HepG2 (cell line): ENCODE data around the gene GCM1. TPM values are rescaled to one million over a fixed set of nuclear protein-coding genes. Genes with fewer than 3 reads are reported as not detected.
A peak's percentile ranks its signal among the peaks of the same experiment; 100 is the strongest.

Experiments used
- ATAC-seq: fragments of 200-7000 bp; cut with Tn5 transposase; 3 replicates; pipeline ENCODE4 v1.9.1; 2020; ENCODE audit warnings: mild to moderate bottlenecking, moderate library complexity
- BruUV-seq: library from RNA; stranded (reverse); fragments of 400-500 nt; replicated peaks from 2 replicates; lab custom pipeline; 2021; lab: Mats Ljungman, UMichigan
- CTCF ChIA-PET: fragments of 300-600 bp; formaldehyde crosslinking; extraction: SDS; loops from one replicate; lab custom pipeline; 2021; ENCODE audit warnings: low total read pairs, inconsistent platforms, low intra/inter-chr PET ratio; lab: Yijun Ruan, JAX
- POLR2A ChIA-PET: fragments of 350-600 bp; sonication (Branson Sonifier 250); formaldehyde crosslinking; loops from one replicate; lab custom pipeline; 2020; ENCODE audit warnings: antibody characterized with exemption, inconsistent platforms; lab: Yijun Ruan, JAX
- DNase-seq: peaks from one replicate; pipeline ENCODE4 v3.0.0-alpha.2; 2015; ENCODE audit warnings: low spot score
- FAIRE-seq: peaks from 3 replicates; lab custom pipeline; 2011; peaks lifted over from hg19 to GRCh38; lab: Jason Lieb, UNC
- H2AFZ ChIP-seq: one replicate; pipeline ENCODE4 v1.6.1; 2011; ENCODE audit warnings: low read length, inconsistent platforms
- H3K27ac ChIP-seq: fragments of 300-600 bp; 3 replicates; pipeline ENCODE4 v1.8.0; 2011; ENCODE audit warnings: mixed run types, mild to moderate bottlenecking, mixed read lengths, low read length, inconsistent platforms; ENCODE audit not compliant: insufficient read depth; ENCODE audit errors: extremely low read length
- H3K27me3 ChIP-seq, 2 experiments: fragments of 200-600 bp in 1 of 2; 2 replicates in 1 of 2; 3 replicates in 1 of 2; pipeline versions ENCODE4 v1.6.0 to v1.8.0; 2011; ENCODE audit warnings: low read length in 2 of 2, mild to moderate bottlenecking in 2 of 2, moderate library complexity in 2 of 2, inconsistent platforms in 1 of 2; ENCODE audit not compliant: insufficient read depth in 2 of 2, control insufficient read depth in 1 of 2
- H3K36me3 ChIP-seq, 2 experiments: fragments of 200-600 bp in 1 of 2; replicated peaks in 1 of 2; 2 replicates in 1 of 2; 3 replicates in 1 of 2; pipeline versions ENCODE4 v1.5.1 to v1.8.0; 2011; ENCODE audit warnings: low read length in 2 of 2, inconsistent platforms in 1 of 2; ENCODE audit not compliant: insufficient read depth in 2 of 2, control insufficient read depth in 1 of 2
- H3K4me1 ChIP-seq: 2 replicates; pipeline ENCODE4 v1.5.1; 2012; ENCODE audit warnings: low read length, inconsistent platforms; ENCODE audit not compliant: insufficient read depth
- H3K4me2 ChIP-seq: 2 replicates; pipeline ENCODE4 v1.6.0; 2011; ENCODE audit warnings: low read depth, low read length, inconsistent platforms
- H3K4me3 ChIP-seq, 3 experiments: fragments of 200-600 bp in 1 of 3; sonication (generic), shearing (Covaris generic) in 1 of 3; replicated peaks in 1 of 3; 2 replicates each; pipeline ENCODE4 v1.5.1; 2011 to 2016; ENCODE audit warnings: low read length in 3 of 3, inconsistent platforms in 2 of 3, low read depth in 2 of 3, mild to moderate bottlenecking in 2 of 3, control low read depth in 1 of 3, mixed read lengths in 1 of 3; ENCODE audit not compliant: insufficient read depth in 1 of 3
- H3K79me2 ChIP-seq: one replicate; pipeline ENCODE4 v1.6.1; 2011; ENCODE audit warnings: low read length, inconsistent platforms; ENCODE audit not compliant: insufficient read depth
- H3K9ac ChIP-seq: 2 replicates; pipeline ENCODE4 v1.6.0; 2011; ENCODE audit warnings: mild to moderate bottlenecking, low read depth, low read length, inconsistent platforms; ENCODE audit not compliant: insufficient read depth
- H3K9me3 ChIP-seq: 2 replicates; pipeline ENCODE4 v1.5.1; 2012; ENCODE audit warnings: mild to moderate bottlenecking, low read length
- H4K20me1 ChIP-seq: 2 replicates; pipeline ENCODE4 v1.6.0; 2011; ENCODE audit warnings: inconsistent platforms, mild to moderate bottlenecking, low read length, moderate library complexity; ENCODE audit not compliant: insufficient read depth
- HNRNPK ChIP-seq: fragments of 200-400 bp; formaldehyde crosslinking; IDR thresholded peaks from 2 replicates; pipeline ENCODE4 v1.6.1; 2018; ENCODE audit warnings: low read length, low read depth, moderate library complexity, mild to moderate bottlenecking; ENCODE audit not compliant: poor library complexity, severe bottlenecking
- HNRNPUL1 ChIP-seq: fragments of 200-400 bp; formaldehyde crosslinking; IDR thresholded peaks from 2 replicates; pipeline ENCODE4 v1.6.1; 2017; ENCODE audit warnings: low read depth, mild to moderate bottlenecking, low read length, moderate library complexity
- WGBS: methylation state at CpG from one replicate; pipeline ENCODE4 v1.1.6; 2017; ENCODE audit warnings: low lambda C conversion rate; 5-methylcytosine and 5-hydroxymethylcytosine counted together
- in situ Hi-C: cut with HindIII; loops from 2 replicates; pipeline ENCODE4 v1.10.0; 2017; ENCODE audit warnings: low pct_unique_long_range_greater_than_20kb; ENCODE audit not compliant: extremely low pct_ligation_motif_present
- intact Hi-C: fragments of 100-400 bp; cut with micrococcal nuclease; formaldehyde crosslinking; loops from one replicate; pipeline ENCODE4 v1.10.0; 2022; ENCODE audit not compliant: unreplicated experiment
- polyA plus RNA-seq, 8 experiments: library from polyadenylated mRNA; depleted of rRNA in 3 of 8; stranded (reverse) in 7 of 8; unstranded in 1 of 8; fragments of >200 nt; fragmentation: Illumina TruSeq in 4 of 8; extraction: Trizol in 4 of 8; gene quantifications; 2 replicates each; pipeline versions ENCODE4 v1.2.1 to v1.2.3, GENCODE V29; 2011 to 2016; ENCODE audit warnings: low read depth in 4 of 8, missing spikeins in 1 of 8, mixed read lengths in 1 of 8; ENCODE audit not compliant: insufficient read depth in 1 of 8
- total RNA-seq, 5 experiments: library from RNA; depleted of rRNA; stranded (reverse); fragments of >200 nt; fragmentation: Illumina TruSeq; extraction: Trizol; gene quantifications; 2 replicates each; pipeline ENCODE4 v1.2.3, GENCODE V29; 2016; ENCODE audit warnings: low read depth in 1 of 5
- TF ChIP-seq, protein P1 (sequence below): sonication (generic); formaldehyde crosslinking; IDR thresholded peaks from 2 replicates; pipeline ENCODE4 v1.9.0; 2021; ENCODE audit warnings: mild to moderate bottlenecking, missing genetic modification reagents

The GCM1 gene
- total and polyA plus RNA-seq, 2 of the 13 experiments (the other 11 are each of a cell fraction or from before 2014, with no cell fraction given): 0.04 to 0.13 TPM

DNA sequence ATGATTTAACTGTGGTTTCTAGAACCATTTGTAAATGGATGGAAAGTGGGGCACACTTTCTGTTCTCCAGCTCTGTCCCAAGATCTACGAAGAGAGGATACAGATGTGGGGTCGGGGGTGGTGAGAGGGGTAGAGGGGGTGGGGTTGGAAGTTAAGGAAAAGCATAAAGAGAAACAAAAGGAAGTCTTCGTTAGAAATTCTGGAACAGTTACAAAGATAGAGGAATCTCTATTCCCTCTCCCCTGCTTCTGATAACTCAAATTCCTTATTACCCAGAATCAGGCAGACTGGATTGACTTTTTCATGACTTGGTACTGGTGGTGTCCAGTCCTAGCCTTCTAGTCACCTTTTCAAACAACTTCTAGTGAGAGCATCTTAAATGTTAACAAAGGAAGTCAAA is 4.9 kb downstream of the GCM1 start:
- Histone ChIP-seq H3K4me3 (no peak overlapping the region), H3K27me3 (no peaks in the 10 kb centered on the region), H4K20me1 (no peaks in the 10 kb centered on the region), H3K27ac (no peak overlapping the region), H3K4me1 (peaks cover 28% of the 10 kb centered on the region), H3K4me2 (no peak overlapping the region), H3K79me2 (no peaks in the 10 kb centered on the region), H3K9me3 (no peaks in the 10 kb centered on the region), H3K9ac (no peak overlapping the region), H3K36me3 (no peaks in the 10 kb centered on the region), H2AFZ (no peak overlapping the region)
- no TSS peak for BruUV-seq
- no peak for FAIRE-seq
- TF ChIP-seq HNRNPUL1 (no peak), HNRNPK (peak; percentile 92)
- TF ChIP-seq, protein P1, sequence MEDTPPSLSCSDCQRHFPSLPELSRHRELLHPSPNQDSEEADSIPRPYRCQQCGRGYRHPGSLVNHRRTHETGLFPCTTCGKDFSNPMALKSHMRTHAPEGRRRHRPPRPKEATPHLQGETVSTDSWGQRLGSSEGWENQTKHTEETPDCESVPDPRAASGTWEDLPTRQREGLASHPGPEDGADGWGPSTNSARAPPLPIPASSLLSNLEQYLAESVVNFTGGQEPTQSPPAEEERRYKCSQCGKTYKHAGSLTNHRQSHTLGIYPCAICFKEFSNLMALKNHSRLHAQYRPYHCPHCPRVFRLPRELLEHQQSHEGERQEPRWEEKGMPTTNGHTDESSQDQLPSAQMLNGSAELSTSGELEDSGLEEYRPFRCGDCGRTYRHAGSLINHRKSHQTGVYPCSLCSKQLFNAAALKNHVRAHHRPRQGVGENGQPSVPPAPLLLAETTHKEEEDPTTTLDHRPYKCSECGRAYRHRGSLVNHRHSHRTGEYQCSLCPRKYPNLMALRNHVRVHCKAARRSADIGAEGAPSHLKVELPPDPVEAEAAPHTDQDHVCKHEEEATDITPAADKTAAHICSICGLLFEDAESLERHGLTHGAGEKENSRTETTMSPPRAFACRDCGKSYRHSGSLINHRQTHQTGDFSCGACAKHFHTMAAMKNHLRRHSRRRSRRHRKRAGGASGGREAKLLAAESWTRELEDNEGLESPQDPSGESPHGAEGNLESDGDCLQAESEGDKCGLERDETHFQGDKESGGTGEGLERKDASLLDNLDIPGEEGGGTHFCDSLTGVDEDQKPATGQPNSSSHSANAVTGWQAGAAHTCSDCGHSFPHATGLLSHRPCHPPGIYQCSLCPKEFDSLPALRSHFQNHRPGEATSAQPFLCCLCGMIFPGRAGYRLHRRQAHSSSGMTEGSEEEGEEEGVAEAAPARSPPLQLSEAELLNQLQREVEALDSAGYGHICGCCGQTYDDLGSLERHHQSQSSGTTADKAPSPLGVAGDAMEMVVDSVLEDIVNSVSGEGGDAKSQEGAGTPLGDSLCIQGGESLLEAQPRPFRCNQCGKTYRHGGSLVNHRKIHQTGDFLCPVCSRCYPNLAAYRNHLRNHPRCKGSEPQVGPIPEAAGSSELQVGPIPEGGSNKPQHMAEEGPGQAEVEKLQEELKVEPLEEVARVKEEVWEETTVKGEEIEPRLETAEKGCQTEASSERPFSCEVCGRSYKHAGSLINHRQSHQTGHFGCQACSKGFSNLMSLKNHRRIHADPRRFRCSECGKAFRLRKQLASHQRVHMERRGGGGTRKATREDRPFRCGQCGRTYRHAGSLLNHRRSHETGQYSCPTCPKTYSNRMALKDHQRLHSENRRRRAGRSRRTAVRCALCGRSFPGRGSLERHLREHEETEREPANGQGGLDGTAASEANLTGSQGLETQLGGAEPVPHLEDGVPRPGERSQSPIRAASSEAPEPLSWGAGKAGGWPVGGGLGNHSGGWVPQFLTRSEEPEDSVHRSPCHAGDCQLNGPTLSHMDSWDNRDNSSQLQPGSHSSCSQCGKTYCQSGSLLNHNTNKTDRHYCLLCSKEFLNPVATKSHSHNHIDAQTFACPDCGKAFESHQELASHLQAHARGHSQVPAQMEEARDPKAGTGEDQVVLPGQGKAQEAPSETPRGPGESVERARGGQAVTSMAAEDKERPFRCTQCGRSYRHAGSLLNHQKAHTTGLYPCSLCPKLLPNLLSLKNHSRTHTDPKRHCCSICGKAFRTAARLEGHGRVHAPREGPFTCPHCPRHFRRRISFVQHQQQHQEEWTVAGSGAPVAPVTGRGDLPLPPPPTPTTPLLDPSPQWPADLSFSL (CRISPR knock-in tag): no peak
- ChIA-PET CTCF (no interaction called here), POLR2A (no interaction called here)
- ATAC-seq: no peak
- no peak for DNase-seq
- WGBS: 72% methylated on average over 3 of the region's 3 CpGs
- in situ Hi-C loops: no loop called here
- intact Hi-C loops: no loop called here
